Upper lobe of right lung (tissue), 1 donor: ENCODE measurements around the gene FUS. TPM values are rescaled to one million over a fixed set of nuclear protein-coding genes. Genes with fewer than 3 reads are reported as not detected.
A peak's percentile ranks its signal among the peaks of the same experiment; 100 is the strongest.
"Not testable (repeated sequence)": the region's sequence is repeated elsewhere in the genome, so short reads cannot be mapped to it uniquely, and the experiment has no call there.

Source experiments
- ATAC-seq: fragments of 200-7000 bp; cut with Tn5 transposase; one replicate; pipeline ENCODE4 v1.9.1; 2020; ENCODE audit warnings: mild to moderate bottlenecking, moderate library complexity
- DNase-seq: peaks from one replicate; pipeline ENCODE4 v3.0.0-alpha.2; 2020
- H3K27ac ChIP-seq: fragments of 200-600 bp; one replicate; pipeline ENCODE4 v1.8.0; 2022
- H3K27me3 ChIP-seq: fragments of 200-600 bp; one replicate; pipeline ENCODE4 v1.8.0; 2022; ENCODE audit warnings: mild to moderate bottlenecking
- H3K36me3 ChIP-seq: fragments of 200-600 bp; one replicate; pipeline ENCODE4 v1.8.0; 2022
- H3K4me1 ChIP-seq: fragments of 200-600 bp; one replicate; pipeline ENCODE4 v1.8.0; 2022
- H3K4me3 ChIP-seq: fragments of 200-600 bp; one replicate; pipeline ENCODE4 v1.8.0; 2022; ENCODE audit warnings: mild to moderate bottlenecking
- H3K9me3 ChIP-seq: fragments of 200-600 bp; one replicate; pipeline ENCODE4 v1.8.0; 2022
- intact Hi-C: fragments of 100-400 bp; cut with DNase I; formaldehyde crosslinking; loops from one replicate; pipeline ENCODE4 v1.11.0; 2022
- total RNA-seq: library from RNA; stranded (reverse); fragmentation: NEBNext Ultra II Directional; extraction: Animal tissue kit (Norgen Biotek cat#: 25700); gene quantifications from one replicate; pipeline ENCODE4 v1.2.1, GENCODE V29; 2021
- TF ChIP-seq, protein P1 (sequence below): fragments of 200-600 bp; IDR thresholded peaks from one replicate; pipeline ENCODE4 v1.8.0; 2022; ENCODE audit warnings: antibody characterized with exemption
- donor health status: DM: no; HTN: yes; CAD: no; lungs with severe emphysema.

Gene FUS
- total RNA-seq, 1 donor from 2014 or later: 175 TPM

DNA sequence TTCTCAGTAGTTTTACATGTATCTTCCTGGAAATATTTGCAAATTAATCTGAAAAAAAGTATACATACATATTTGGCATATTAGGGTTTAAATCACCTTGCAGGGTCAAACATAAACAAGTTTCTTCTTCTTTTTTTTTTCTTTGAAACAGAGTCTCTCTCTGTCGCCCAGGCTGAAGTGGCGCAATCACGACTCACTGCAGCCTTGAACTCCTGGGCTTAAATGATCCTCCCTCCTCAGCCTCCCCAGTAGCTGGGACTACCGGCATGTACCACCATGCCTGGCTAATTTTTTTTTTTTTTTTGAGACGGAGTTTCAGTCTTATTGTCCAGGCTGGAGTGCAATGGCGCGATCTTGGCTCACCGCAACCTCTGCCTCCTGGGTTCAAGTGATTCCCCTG is 12.6 kb upstream of the FUS start:
- no peak overlapping the region for H3K27ac ChIP-seq
- no peaks in the 10 kb centered on the region for H3K9me3 ChIP-seq
- intact Hi-C loops: no loop called here
- TF ChIP-seq, protein P1, sequence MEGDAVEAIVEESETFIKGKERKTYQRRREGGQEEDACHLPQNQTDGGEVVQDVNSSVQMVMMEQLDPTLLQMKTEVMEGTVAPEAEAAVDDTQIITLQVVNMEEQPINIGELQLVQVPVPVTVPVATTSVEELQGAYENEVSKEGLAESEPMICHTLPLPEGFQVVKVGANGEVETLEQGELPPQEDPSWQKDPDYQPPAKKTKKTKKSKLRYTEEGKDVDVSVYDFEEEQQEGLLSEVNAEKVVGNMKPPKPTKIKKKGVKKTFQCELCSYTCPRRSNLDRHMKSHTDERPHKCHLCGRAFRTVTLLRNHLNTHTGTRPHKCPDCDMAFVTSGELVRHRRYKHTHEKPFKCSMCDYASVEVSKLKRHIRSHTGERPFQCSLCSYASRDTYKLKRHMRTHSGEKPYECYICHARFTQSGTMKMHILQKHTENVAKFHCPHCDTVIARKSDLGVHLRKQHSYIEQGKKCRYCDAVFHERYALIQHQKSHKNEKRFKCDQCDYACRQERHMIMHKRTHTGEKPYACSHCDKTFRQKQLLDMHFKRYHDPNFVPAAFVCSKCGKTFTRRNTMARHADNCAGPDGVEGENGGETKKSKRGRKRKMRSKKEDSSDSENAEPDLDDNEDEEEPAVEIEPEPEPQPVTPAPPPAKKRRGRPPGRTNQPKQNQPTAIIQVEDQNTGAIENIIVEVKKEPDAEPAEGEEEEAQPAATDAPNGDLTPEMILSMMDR: no peak
- H3K36me3 ChIP-seq: no peaks in the 10 kb centered on the region
- no peak for ATAC-seq
- H3K4me3 ChIP-seq: no peak overlapping the region
- H3K27me3 ChIP-seq: no peaks in the 10 kb centered on the region
- DNase-seq: no peak
- no peaks in the 10 kb centered on the region for H3K4me1 ChIP-seq

- H3K27me3 ChIP-seq: no peaks in the 10 kb centered on the region
- DNase-seq: no peak
- intact Hi-C loops: no loop called here
- TF ChIP-seq, protein P1: no peak
- no peak for ATAC-seq
- H3K9me3 ChIP-seq: no peaks in the 10 kb centered on the region
- H3K4me1 ChIP-seq: no peaks in the 10 kb centered on the region
- H3K4me3 ChIP-seq: no peak overlapping the region
- H3K36me3 ChIP-seq: no peaks in the 10 kb centered on the region
- no peak overlapping the region for H3K27ac ChIP-seq
Observed at GRCh38 chr16:31168848-31169247, 11.1 kb upstream of the FUS start.

- intact Hi-C loops, DNase-seq, ATAC-seq: not testable (repeated sequence)
Observed at GRCh38 chr16:31170048-31170447, 9.9 kb upstream of the FUS start.

GRCh38 chr16:31177136-31177535 is 2.8 kb upstream of the FUS start:
- DNase-seq: peak; percentile 68

More at GRCh38 chr16:31170048-31170447, 9.9 kb upstream of the FUS start:
- H3K27me3 ChIP-seq, H3K4me3 ChIP-seq, H3K36me3 ChIP-seq, H3K4me1 ChIP-seq, H3K27ac ChIP-seq, H3K9me3 ChIP-seq: not testable (repeated sequence)

DNA sequence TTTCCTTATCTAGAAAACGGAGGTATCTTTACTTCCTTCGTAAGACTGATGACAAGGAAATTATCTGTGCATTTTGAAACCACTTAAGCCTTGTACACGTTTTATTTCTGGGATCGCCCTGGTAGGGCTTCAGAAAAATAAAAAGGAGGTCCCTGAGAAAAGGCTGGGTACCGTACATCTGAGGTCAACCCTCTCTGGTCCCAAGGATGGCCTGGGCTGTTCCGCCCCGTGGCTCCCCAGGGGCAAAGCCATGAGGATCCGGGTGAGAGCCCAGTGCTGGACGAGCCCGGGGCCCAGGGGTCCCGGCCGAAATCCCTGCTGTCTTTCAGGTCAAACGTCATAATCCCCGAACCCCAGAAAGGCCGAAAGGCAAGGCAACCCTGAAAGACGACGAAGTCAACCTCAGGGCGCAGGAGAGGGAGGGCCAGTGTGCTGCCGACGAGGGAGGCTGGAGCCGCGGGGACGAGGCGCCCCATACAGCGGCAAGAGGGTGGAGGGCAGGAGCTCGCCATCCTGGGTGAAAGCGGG is 656 bp upstream of the FUS start:
- Histone ChIP-seq H3K4me3 (peak overlapping the region; percentile 83), H3K27ac (peak overlapping the region; percentile 96), H3K4me1 (peaks cover 33% of the 10 kb centered on the region), H3K9me3 (no peaks in the 10 kb centered on the region), H3K36me3 (peaks cover 22% of the 10 kb centered on the region), H3K27me3 (no peaks in the 10 kb centered on the region)
- ATAC-seq (no peak), DNase-seq (no peak)
- TF ChIP-seq, protein P1: no peak
- intact Hi-C loops: no loop called here

More at GRCh38 chr16:31177136-31177535, 2.8 kb upstream of the FUS start:
- no peaks in the 10 kb centered on the region for H3K27me3 ChIP-seq
- intact Hi-C loops: no loop called here
- TF ChIP-seq, protein P1: no peak
- no peak overlapping the region for H3K4me3 ChIP-seq
- H3K9me3 ChIP-seq: no peaks in the 10 kb centered on the region
- peaks cover under 1% of the 10 kb centered on the region for H3K36me3 ChIP-seq
- peak; percentile 51 for ATAC-seq
- peaks cover 21% of the 10 kb centered on the region for H3K4me1 ChIP-seq
- no peak overlapping the region for H3K27ac ChIP-seq

- H3K4me1 ChIP-seq: peaks cover 33% of the 10 kb centered on the region
- ATAC-seq: no peak
- H3K36me3 ChIP-seq: peaks cover 42% of the 10 kb centered on the region
- DNase-seq: peak; percentile 71
- H3K9me3 ChIP-seq: no peaks in the 10 kb centered on the region
- TF ChIP-seq, protein P1: no peak
- peak overlapping the region; percentile 83 for H3K4me3 ChIP-seq
- intact Hi-C loops: no loop called here
- H3K27me3 ChIP-seq: no peaks in the 10 kb centered on the region
- peak overlapping the region; percentile 96 for H3K27ac ChIP-seq
Observed at GRCh38 chr16:31181102-31181830, 1.3 kb downstream of the FUS start.
